ENCODE results near the gene NUP58. TPM values are rescaled to one million over a fixed set of nuclear protein-coding genes. Genes with fewer than 3 reads are reported as not detected.
"Not testable (repeated sequence)": the region's sequence is repeated elsewhere in the genome, so short reads cannot be mapped to it uniquely, and the experiment has no call there.

Gene NUP58
- total RNA-seq, 4 donors from 2014 or later: 59.0 to 135 (median 63.1) TPM

GRCh38 chr13:25354377-25354776 lies 53.0 kb downstream of the NUP58 start:
- no peak for TF ChIP-seq CTCF (IDR thresholded peaks at IDR 0.05)
- no peak for TF ChIP-seq EP300 (IDR thresholded peaks at IDR 0.05)
- TF ChIP-seq POLR2A (IDR thresholded peaks at IDR 0.05): no peak
- 79 to 83% methylated on average over 6 of the region's 6 CpGs for WGBS, 2 donors
- Histone ChIP-seq H3K27ac (no peak overlapping the region), H3K4me3 (no peak overlapping the region), H3K4me1 (no peaks in the 10 kb centered on the region), H3K9me3 (peaks cover 0 to 4% (median 0%) of the 10 kb centered on the region in 4 donors), H3K36me3 (no peaks in the 10 kb centered on the region), H3K27me3 (no peaks in the 10 kb centered on the region)
- DNase-seq (ENCODE audit: low spot score in 2 of 2): no peak

GRCh38 chr13:25360443-25360842 lies 59.0 kb downstream of the NUP58 start:
- H3K36me3 ChIP-seq; DNase-seq (ENCODE audit: low spot score in 2 of 2); H3K4me3 ChIP-seq; H3K27me3 ChIP-seq; H3K4me1 ChIP-seq; H3K27ac ChIP-seq; H3K9me3 ChIP-seq: not testable (repeated sequence)
- WGBS, 2 donors: 94 to 98% methylated on average over 6 of the region's 6 CpGs

- TF ChIP-seq EP300 (IDR thresholded peaks at IDR 0.05) (no peak), POLR2A (IDR thresholded peaks at IDR 0.05) (no peak), CTCF (IDR thresholded peaks at IDR 0.05) (no peak)
Measured at GRCh38 chr13:25365720-25366235, 64.4 kb downstream of the NUP58 start.

GRCh38 chr13:25371158-25371874 lies 69.9 kb downstream of the NUP58 start:
- Histone ChIP-seq H3K4me1 (peaks cover 0 to 8% (median 0%) of the 10 kb centered on the region in 4 donors), H3K27me3 (peaks cover 0 to 63% of the 10 kb centered on the region in 2 donors)
- WGBS, 2 donors: 53 to 60% methylated on average over 17 to 20 of the region's 20 CpGs

More at GRCh38 chr13:25365720-25366235, 64.4 kb downstream of the NUP58 start:
- H3K36me3 ChIP-seq: no peaks in the 10 kb centered on the region
- no peaks in the 10 kb centered on the region for H3K9me3 ChIP-seq
- H3K4me1 ChIP-seq: no peaks in the 10 kb centered on the region
- no peak overlapping the region for H3K27ac ChIP-seq
- no peak for DNase-seq (ENCODE audit: low spot score in 2 of 2)
- no peak overlapping the region for H3K4me3 ChIP-seq
- peaks cover 0 to 19% of the 10 kb centered on the region in 2 donors for H3K27me3 ChIP-seq
- WGBS, 2 donors: 91 to 94% methylated on average over 32 of the region's 32 CpGs

GRCh38 chr13:25371875-25372283 lies 70.5 kb downstream of the NUP58 start, which contains the start of gene ATP8A2:
TSS of gene ATP8A2 (plus strand) at chr13:25371974. CDS start at chr13:25372213, 239 bp downstream.
- H3K27me3 ChIP-seq: peaks cover 0 to 63% of the 10 kb centered on the region in 2 donors
- H3K9me3 ChIP-seq: no peaks in the 10 kb centered on the region
- no peaks in the 10 kb centered on the region for H3K36me3 ChIP-seq
- WGBS, 2 donors: 1% methylated on average over 51 of the region's 58 CpGs; no CpG with 5 or more reads in 1 of the 2 donors
- peaks cover 0 to 8% (median 0%) of the 10 kb centered on the region in 4 donors for H3K4me1 ChIP-seq
- no peak within 1 kb of the TSS for H3K27ac ChIP-seq
- peak within 1 kb of the TSS in 3 of 4 donors; percentile 3 to 46 (median 21) for H3K4me3 ChIP-seq
- TF ChIP-seq CTCF (IDR thresholded peaks at IDR 0.05) (no peak), EP300 (IDR thresholded peaks at IDR 0.05) (no peak), POLR2A (IDR thresholded peaks at IDR 0.05) (no peak)
- DNase-seq (ENCODE audit: low spot score in 2 of 2): no peak

More at GRCh38 chr13:25371158-25371874, 69.9 kb downstream of the NUP58 start:
- no peaks in the 10 kb centered on the region for H3K9me3 ChIP-seq
- H3K4me3 ChIP-seq: peak overlapping the region in 1 of 4 donors; percentile 46
- DNase-seq (ENCODE audit: low spot score in 2 of 2): no peak
- H3K27ac ChIP-seq: no peak overlapping the region
- TF ChIP-seq EP300 (IDR thresholded peaks at IDR 0.05) (no peak), POLR2A (IDR thresholded peaks at IDR 0.05) (no peak), CTCF (IDR thresholded peaks at IDR 0.05) (no peak)
- no peaks in the 10 kb centered on the region for H3K36me3 ChIP-seq

Data from tibial nerve (tissue), 4 donors.